Stomach smooth muscle (tissue), 2 donors: Measurements from ENCODE around the gene SIRT4.

Experiments used
- H3K27ac ChIP-seq: one replicate; pipeline ENCODE4 v1.7.0; 2013; ENCODE audit warnings: mild to moderate bottlenecking, low read length, inconsistent platforms
- H3K27me3 ChIP-seq, 2 donors: one replicate each; pipeline ENCODE4 v1.7.0; 2013; ENCODE audit warnings: low read length in 2 of 2; ENCODE audit not compliant: insufficient read depth in 2 of 2, control insufficient read depth in 1 of 2
- H3K36me3 ChIP-seq, 2 donors: one replicate each; pipeline ENCODE4 v1.7.0; 2013; ENCODE audit warnings: low read length in 2 of 2; ENCODE audit not compliant: control insufficient read depth in 2 of 2, insufficient read depth in 2 of 2
- H3K4me1 ChIP-seq: one replicate; pipeline ENCODE4 v1.7.0; 2013; ENCODE audit warnings: low read length; ENCODE audit not compliant: control insufficient read depth, insufficient read depth
- H3K4me3 ChIP-seq, 2 donors: one replicate each; pipeline ENCODE4 v1.7.0; 2013; ENCODE audit warnings: low read length in 2 of 2
- H3K9ac ChIP-seq, 2 donors: one replicate each; pipeline ENCODE4 v1.7.0; 2013; ENCODE audit warnings: low read length in 2 of 2, mild to moderate bottlenecking in 1 of 2
- H3K9me3 ChIP-seq, 2 donors: one replicate each; pipeline ENCODE4 v1.7.0; 2013; ENCODE audit warnings: low read length in 2 of 2; ENCODE audit not compliant: control insufficient read depth in 2 of 2
- donor health status: healthy.
- donor health status: Pancreatic carcinoma.

SIRT4 gene

DNA sequence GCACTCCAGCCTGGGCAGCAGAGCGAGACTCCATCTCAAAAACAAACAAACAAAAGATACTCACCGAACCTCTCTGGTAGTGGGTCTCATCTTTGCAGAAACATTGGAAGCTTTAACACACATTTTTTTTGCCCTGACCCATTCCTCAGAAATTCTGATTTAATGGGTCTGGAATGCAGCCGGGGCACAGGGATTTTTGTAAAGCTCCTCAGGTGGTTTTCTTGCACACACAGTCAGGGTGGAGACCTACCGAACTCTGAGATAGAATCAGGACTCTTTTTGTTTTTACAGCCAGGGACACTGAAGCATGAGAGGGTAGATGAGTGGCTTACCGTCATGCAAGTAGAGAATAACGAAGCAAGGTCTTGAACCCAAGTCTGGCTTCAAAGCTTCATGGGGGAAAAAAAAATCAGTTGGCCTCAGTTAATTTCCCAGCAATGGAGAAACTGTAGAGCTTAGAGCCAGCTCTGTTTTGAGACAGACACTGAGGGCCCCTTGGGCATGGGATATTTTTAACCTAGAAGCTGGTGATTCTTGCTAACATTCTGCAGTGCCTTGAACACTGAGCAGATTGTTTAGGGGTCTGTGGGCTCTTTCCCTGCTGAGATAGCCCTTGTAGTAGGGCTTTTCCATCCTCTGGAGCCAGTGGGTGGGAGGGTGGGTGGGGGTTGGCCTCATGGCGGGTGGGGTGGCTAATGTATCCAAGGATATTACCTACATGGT, 15.2 kb upstream of the SIRT4 start:
- Histone ChIP-seq H3K4me1 (peaks cover 11% of the 10 kb centered on the region), H3K27ac (no peak overlapping the region), H3K9ac (no peak overlapping the region)

DNA sequence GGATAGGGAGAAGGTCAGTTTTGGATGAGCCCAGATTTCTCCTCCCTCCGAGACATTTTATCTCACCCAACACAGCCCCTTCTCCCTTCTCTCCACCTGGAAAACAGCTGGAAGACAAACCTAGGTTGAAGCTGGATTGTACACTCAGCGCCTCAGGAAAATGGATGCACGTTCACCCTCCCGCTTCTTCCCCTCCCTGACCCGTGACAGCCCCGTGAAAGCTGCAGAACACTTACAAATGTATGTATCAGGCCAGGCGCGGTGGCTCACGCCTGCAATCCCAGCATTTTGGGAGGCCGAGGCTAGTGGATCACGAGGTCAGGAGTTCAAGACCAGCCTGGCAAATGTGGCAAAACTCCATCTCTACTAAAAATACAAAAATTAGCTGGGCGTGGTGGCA, 14.6 kb upstream of the SIRT4 start:
- Histone ChIP-seq H3K4me1 (peaks cover 13% of the 10 kb centered on the region), H3K4me3 (no peak overlapping the region), H3K36me3 (no peaks in the 10 kb centered on the region), H3K27me3 (no peaks in the 10 kb centered on the region), H3K27ac (no peak overlapping the region), H3K9me3 (no peaks in the 10 kb centered on the region), H3K9ac (no peak overlapping the region)

More for the DNA sequence above, 15.2 kb upstream of the SIRT4 start:
- Histone ChIP-seq H3K9me3 (no peaks in the 10 kb centered on the region), H3K36me3 (no peaks in the 10 kb centered on the region), H3K4me3 (no peak overlapping the region), H3K27me3 (no peaks in the 10 kb centered on the region)

DNA sequence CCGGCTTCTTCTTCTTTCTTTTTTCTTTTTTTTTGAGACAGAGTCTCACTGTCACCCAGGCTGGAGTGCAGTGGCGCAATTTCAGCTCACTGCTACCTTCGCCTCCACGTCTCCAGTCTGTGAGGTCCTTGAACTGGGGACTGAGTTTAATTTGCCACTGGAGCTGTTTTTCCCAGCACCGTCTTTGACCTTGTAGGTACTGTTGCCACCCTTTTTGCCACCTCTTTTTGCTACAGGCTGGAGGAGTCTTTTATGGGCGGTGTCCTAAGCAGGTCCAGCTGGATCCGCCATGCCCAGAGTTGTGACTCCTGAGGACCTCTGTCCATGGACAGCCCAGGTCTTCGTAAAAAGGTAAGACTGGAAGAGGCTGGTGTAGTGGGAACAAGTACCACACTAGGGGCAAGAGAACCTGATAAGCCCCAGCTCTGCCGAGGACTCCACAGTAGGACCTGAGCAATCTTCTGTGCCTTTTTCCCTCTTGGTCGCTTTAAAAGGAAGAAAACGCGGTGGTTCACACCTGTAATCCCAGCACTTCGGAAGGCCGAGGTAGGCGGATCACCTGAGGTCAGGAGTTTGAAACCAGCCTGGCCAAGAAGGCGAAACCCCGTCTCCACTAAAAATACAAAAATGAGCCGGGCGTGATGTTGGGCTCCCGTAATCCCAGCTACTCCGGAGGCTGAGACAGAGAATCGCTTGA, 11.4 kb upstream of the SIRT4 start:
- peak overlapping the region; percentile 38 to 50 for H3K4me3 ChIP-seq
- peaks cover 13% of the 10 kb centered on the region for H3K4me1 ChIP-seq
- peak overlapping the region; percentile 22 to 78 for H3K9ac ChIP-seq
- no peaks in the 10 kb centered on the region for H3K27me3 ChIP-seq
- H3K27ac ChIP-seq: peak overlapping the region; percentile 100
- no peaks in the 10 kb centered on the region for H3K36me3 ChIP-seq
- no peaks in the 10 kb centered on the region for H3K9me3 ChIP-seq

DNA sequence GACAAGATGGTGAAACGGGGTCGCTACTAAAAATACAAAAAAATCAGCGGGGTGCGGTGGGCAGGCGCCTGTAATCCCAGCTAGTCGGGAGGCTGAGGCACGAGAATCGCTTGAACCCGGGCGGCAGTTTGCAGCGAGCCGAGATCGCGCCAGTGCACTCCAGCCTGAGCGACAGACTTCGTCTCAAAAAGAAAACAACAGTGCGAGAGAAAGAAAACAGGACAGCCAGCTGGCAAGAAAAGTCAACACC, 9.8 kb upstream of the SIRT4 start:
- Histone ChIP-seq H3K27me3 (no peaks in the 10 kb centered on the region), H3K9ac (peak overlapping the region; percentile 78 to 100), H3K4me1 (peaks cover 13% of the 10 kb centered on the region), H3K27ac (peak overlapping the region; percentile 100), H3K9me3 (no peaks in the 10 kb centered on the region), H3K36me3 (no peaks in the 10 kb centered on the region), H3K4me3 (peak overlapping the region; percentile 65 to 82)

DNA sequence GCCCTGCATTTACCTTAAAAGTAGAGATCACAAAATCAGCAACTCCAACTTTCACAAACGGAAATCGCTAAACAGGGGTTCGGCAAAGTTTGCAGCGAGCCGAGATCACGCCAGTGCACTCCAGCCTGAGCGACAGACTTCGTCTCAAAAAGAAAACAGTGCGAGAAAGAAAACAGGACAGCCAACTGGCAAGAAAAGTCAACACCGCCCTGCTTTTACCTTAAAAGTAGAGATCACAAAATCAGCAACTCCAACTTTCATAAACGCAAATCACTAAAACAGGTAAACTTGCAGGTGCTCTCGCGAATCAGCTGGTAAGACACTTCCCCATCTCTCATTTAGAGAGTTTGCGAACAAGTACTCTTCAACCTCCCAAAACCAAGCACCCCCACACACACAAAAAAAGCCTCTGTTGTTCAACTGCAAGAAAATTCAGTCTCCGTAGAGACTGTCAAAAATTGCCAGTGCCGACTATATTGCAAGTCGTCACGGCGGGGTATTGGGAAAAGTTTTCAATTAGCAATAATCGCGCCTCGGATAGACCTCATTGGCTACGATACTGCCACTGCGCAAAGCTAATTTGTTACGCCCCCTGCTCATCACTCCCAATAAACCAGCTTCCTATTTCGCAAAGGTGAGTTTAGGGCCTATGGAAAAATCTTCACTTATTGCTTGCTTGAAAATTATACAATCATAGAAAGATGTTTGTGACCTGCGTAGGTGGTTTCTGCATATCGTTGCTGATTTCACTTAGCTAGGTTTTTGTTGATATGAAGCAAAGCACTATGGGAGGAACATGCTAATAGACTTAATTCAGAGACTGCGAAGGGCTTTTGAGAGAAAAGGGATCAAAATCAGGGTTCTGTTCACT, 9.2 kb upstream of the SIRT4 start, which contains the start of gene RNU4-1:
RNU4-1 (minus strand) TSS at position 577 of the 871 bp plus-strand sequence.
- H3K9me3 ChIP-seq: no peaks in the 10 kb centered on the region
- peak within 1 kb of the TSS; percentile 65 to 82 for H3K4me3 ChIP-seq
- no peaks in the 10 kb centered on the region for H3K36me3 ChIP-seq
- no peaks in the 10 kb centered on the region for H3K27me3 ChIP-seq
- H3K9ac ChIP-seq: peak within 1 kb of the TSS; percentile 78 to 100
- peaks cover 13% of the 10 kb centered on the region for H3K4me1 ChIP-seq
- peak within 1 kb of the TSS; percentile 100 for H3K27ac ChIP-seq

DNA sequence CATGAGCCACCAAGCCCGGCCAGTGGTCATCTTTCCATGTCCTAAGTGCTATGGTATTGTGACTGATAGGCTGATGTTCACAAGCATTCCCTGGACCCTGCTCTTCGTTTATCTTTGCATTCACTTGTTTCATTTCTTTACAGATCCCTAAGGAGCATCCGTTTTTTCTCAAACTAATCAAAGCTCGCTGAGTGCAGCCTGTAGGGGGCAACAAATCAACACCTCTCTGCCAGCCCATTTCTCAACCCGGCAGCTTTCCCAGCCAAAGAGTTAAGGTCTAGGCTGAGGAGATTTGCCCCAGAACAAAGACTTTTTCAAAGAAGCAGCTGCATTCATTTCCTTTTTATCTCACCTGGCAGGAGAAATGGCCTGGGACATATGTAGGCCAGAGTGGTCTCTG, 12.1 kb downstream of the SIRT4 start:
- Histone ChIP-seq H3K36me3 (no peaks in the 10 kb centered on the region), H3K9me3 (no peaks in the 10 kb centered on the region), H3K4me1 (peaks cover 7% of the 10 kb centered on the region), H3K4me3 (no peak overlapping the region), H3K27ac (no peak overlapping the region), H3K27me3 (no peaks in the 10 kb centered on the region), H3K9ac (no peak overlapping the region)

DNA sequence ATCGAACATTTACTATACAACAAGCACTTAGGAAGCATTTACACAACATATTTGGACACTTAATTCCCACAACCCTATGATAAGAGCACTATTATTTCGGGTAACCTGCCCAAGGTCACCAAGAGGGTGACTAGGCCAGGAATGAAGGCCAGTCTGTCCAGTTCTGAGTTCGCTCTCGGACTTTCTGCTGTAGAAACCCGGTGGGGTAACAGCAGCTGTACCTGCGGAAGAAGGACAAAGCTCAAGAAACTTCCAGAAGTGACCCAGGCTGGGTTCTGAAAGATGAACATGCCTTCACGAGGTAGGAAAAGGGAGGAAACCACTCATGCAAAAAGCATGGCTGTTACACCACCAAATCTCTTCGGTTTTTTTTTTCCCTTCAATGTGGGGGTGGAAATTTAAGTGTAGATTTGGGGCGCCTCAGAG, 14.7 kb downstream of the SIRT4 start:
- Histone ChIP-seq H3K36me3 (no peaks in the 10 kb centered on the region), H3K9me3 (no peaks in the 10 kb centered on the region), H3K27ac (peak overlapping the region; percentile 70), H3K4me1 (peaks cover 7% of the 10 kb centered on the region), H3K27me3 (peaks cover 0 to 2% of the 10 kb centered on the region in 2 donors), H3K4me3 (peak overlapping the region; percentile 84 to 89), H3K9ac (peak overlapping the region; percentile 65 to 83)

DNA sequence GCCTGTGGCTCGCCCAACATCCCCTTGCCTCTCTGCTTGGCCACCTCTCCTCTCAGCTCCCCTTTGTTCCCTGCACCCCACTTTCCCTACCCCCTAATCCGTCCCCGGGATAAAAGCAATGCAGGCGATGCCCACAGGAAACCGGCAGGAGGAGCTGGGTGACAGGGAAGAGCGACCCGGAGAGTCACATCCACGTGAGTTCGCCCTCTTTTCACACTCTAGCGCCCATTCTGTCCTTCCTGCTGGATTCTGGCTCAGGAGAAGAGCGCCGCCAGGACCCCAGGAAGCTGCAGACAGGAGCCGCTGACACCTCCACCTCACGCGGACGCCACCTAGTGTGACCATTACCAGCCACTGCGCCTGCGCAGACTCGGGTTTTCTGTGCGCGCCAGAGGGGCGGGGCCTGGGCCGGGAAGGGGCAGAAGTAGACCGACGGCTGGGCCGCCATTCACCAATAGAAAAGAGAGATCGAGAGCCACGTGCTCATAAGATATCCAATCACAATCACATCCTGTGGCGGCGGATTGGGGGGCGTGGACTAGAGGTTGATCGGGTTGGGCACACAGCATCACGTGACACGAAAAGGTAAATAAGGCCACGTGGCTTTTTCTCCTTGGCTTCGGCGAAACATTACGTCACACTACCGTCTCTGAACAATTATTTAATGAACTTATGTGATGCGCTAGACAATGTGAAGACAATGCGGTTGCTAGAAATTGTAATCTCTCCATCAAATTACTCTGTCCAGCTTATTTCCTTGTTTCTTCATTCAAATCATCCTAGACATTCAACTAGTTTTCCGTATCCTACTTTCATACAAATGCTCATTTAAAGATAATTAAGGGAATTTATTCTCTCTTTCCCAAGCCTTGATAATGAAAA, 15.3 kb downstream of the SIRT4 start:
- Histone ChIP-seq H3K4me1 (peaks cover 7% of the 10 kb centered on the region), H3K36me3 (no peaks in the 10 kb centered on the region), H3K4me3 (peak overlapping the region; percentile 84 to 89), H3K27me3 (peaks cover 0 to 2% of the 10 kb centered on the region in 2 donors), H3K27ac (peak overlapping the region; percentile 70), H3K9me3 (no peaks in the 10 kb centered on the region), H3K9ac (peak overlapping the region; percentile 65 to 83)

DNA sequence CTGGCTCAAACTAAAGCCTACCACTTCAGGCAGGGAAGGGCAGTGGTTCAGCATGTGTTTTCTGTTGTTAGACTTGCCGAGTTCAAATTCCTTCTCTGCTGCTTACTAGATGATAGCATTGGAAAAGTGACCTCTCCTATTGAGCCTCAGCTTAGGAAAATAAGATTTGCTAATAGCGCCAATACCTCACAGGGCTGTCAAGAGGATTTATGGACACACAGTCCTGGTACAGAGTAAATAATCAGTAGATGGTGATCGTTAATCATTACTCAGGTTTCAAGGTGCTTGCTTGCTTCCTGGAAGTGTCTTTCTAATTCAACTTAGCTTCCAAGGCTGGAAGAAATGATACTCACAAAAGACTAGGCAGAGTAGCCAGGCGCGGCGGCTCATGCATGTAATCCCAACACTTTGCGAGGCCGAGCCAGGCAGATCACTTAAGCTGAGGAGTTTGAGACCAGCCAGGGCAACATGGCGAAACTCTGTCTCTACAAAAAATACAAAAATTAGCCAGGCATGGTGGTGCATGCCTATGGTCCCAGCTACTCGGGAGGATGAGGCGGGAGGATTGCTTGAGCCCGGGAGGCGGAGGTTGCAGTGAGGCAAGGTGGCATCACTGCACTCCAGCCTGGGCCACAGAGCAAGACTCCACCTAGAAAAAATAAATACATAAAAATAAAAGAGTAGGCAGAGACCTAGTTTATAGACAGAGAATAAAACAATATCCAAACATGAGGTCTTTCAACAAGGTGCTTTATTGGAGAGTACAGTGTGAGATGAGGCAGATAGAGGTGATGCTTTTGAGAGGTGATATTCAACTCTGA, 19.5 kb downstream of the SIRT4 start:
- no peak overlapping the region for H3K9ac ChIP-seq
- H3K9me3 ChIP-seq: no peaks in the 10 kb centered on the region
- H3K27me3 ChIP-seq: peaks cover 0 to 2% of the 10 kb centered on the region in 2 donors
- H3K36me3 ChIP-seq: no peaks in the 10 kb centered on the region
- H3K4me3 ChIP-seq: no peak overlapping the region
- no peak overlapping the region for H3K27ac ChIP-seq
- H3K4me1 ChIP-seq: peaks cover 7% of the 10 kb centered on the region
